ENCODE results near the gene ABHD17B. TPM values are rescaled to one million over a fixed set of nuclear protein-coding genes. Genes with fewer than 3 reads are reported as not detected.
A peak's percentile ranks its signal among the peaks of the same experiment; 100 is the strongest.

Gene ABHD17B
- total and polyA plus RNA-seq, 10 of the 15 experiments (the other 5 are each of a cell fraction or from before 2014, with no cell fraction given) = 3.5 to 21.4 (median 16.6) TPM

DNA sequence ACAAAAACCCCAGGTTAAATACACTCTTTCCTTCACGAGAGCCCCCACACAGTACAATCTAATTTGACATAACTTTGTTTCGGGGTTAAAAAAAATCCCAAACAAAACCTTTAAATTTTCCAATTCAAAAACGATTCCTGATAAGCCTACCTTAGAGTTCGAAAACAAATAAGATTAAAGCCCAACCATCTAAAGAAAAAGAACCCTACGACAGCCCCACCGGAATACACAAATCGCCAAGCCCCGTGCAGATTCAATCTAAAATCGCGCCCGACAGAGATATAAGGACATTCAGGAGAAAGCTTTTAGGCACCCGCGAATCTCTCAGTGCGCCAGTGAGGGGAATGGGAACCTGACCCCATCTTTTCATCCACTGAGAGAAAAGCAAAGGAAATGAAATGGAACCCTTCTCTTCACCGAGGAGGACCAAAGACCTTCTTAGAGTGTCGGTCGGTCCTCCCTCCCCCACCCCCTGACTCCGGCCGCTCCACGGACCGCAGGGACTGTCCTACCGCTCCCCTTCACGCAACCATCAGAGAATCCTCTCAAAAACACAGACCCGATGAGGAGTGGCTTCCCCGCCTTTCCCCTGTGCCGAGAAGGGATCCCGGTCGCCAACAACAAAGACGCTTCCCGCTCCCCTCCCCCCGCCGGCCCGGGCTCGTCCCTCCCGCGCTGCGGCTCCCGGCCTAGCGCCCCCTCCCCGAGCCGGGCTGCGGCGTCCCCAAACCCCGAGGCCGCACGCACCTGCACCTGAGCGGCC lies 925 bp downstream of the ABHD17B start:
- Histone ChIP-seq H3K27me3 (replicated peaks in 1 of 2; ENCODE audit: control insufficient read depth in 2 of 2, insufficient read depth in 2 of 2, low read length in 1 of 2) (no peaks in the 10 kb centered on the region), H3K4me3 (peak overlapping the region; percentile 91), H2AFZ (ENCODE audit: control insufficient read depth, low read depth, low read length) (peak overlapping the region; percentile 69), H3K9me3 (replicated peaks; ENCODE audit: control insufficient read depth, insufficient read depth, low read length) (no peaks in the 10 kb centered on the region), H3K4me1 (ENCODE audit: control insufficient read depth, insufficient read depth, low read length) (no peaks in the 10 kb centered on the region; the same call in 1 of the 2 replicates), H3K4me2 (ENCODE audit: control insufficient read depth, insufficient read depth) (peak overlapping the region; percentile 83), H3K36me3 (ENCODE audit: control insufficient read depth in 2 of 2, insufficient read depth in 2 of 2, low read length in 1 of 2) (no peaks in the 10 kb centered on the region), H4K20me1 (ENCODE audit: control insufficient read depth, insufficient read depth) (no peaks in the 10 kb centered on the region), H3K79me2 (ENCODE audit: control insufficient read depth, insufficient read depth, low read length) (peaks cover 89% of the 10 kb centered on the region), H3K9ac (ENCODE audit: control insufficient read depth, insufficient read depth, low read length) (peak overlapping the region; percentile 84), H3K27ac (ENCODE audit: control insufficient read depth, insufficient read depth) (peak overlapping the region; percentile 71)
- ChIA-PET SMC1A (ENCODE audit: uncharacterized antibody, unreplicated experiment) (interaction anchor here (1.0 kb wide), 1 partner anchor 16 kb away, joined by 3 read pairs; no protein-coding TSS in a partner anchor), POLR2A (interaction anchor here (0.7 to 1.4 kb wide), 2 partner anchors 10 to 455 kb away, joined by 3 read pairs; partner anchors contain the start of gene ZFAND5), RAD21 (ENCODE audit: unreplicated experiment) (no interaction called here), CTCF (interaction anchor here (0.6 kb wide), 1 partner anchor 16 kb away, joined by 3 read pairs; no protein-coding TSS in a partner anchor)
- no peak for FAIRE-seq
- under 1% methylated on average over 26 of the region's 47 CpGs for whole genome bisulfite sequencing (ENCODE audit: insufficient coverage, insufficient replicate concordance, low lambda C conversion rate, missing lambda C conversion rate)
- peak; percentile 13 for ATAC-seq
- intact Hi-C loops (cut with micrococcal nuclease; ENCODE audit: unreplicated experiment) = loop anchor here (2.0 to 5.0 kb wide), 3 partner anchors 15 to 282 kb away; no protein-coding TSS in a partner anchor
- TF ChIP-seq RCOR1 (conservative IDR thresholded peaks at IDR 0.05; ENCODE audit: low read depth, low read length) (no peak), TBL1XR1 (IDR thresholded peaks at IDR 0.05; ENCODE audit: low read depth, low read length) (0 out of 2 replicates have a peak, but pooled peaks have one; percentile 2), YY1 (IDR thresholded peaks at IDR 0.05; ENCODE audit: low read depth, low read length) (0 out of 2 replicates have a peak, but pooled peaks have one; percentile 13), RUNX3 (IDR thresholded peaks at IDR 0.05; ENCODE audit: low read length) (peak; percentile 41; the same call in 1 of the 2 replicates)
- in situ Hi-C loops (cut with MboI) = loop anchor here (25.0 kb wide), 2 partner anchors 1498 to 1648 kb away; partner anchors contain the start of genes KLF9 and SMC5
- DNase-seq (ENCODE audit: low read depth, low spot score) = no peak
- TSS peak; percentile 61 for BruUV-seq (replicated peaks)

- no peaks in the 10 kb centered on the region for H4K20me1 ChIP-seq (ENCODE audit: control insufficient read depth, insufficient read depth)
- DNase-seq (ENCODE audit: low read depth, low spot score) (no peak), ATAC-seq (no peak), FAIRE-seq (no peak)
- POLR2A ChIA-PET = no interaction called here
- H3K36me3 ChIP-seq (ENCODE audit: control insufficient read depth in 2 of 2, insufficient read depth in 2 of 2, low read length in 1 of 2) = no peaks in the 10 kb centered on the region
- H3K9me3 ChIP-seq (replicated peaks; ENCODE audit: control insufficient read depth, insufficient read depth, low read length) = no peaks in the 10 kb centered on the region
- WGBS (ENCODE audit: insufficient coverage, insufficient replicate concordance, low lambda C conversion rate, missing lambda C conversion rate) = 38% methylated on average over 1 of the region's 1 CpG
- H2AFZ ChIP-seq (ENCODE audit: control insufficient read depth, low read depth, low read length) = no peak overlapping the region
- H3K79me2 ChIP-seq (ENCODE audit: control insufficient read depth, insufficient read depth, low read length) = peaks cover 88% of the 10 kb centered on the region
- RAD21 ChIA-PET (ENCODE audit: unreplicated experiment) = interaction anchor here (0.7 to 1.4 kb wide), 2 partner anchors 13 to 103 kb away, joined by 3 to 4 read pairs; no protein-coding TSS in a partner anchor
- no peaks in the 10 kb centered on the region; the same call in 1 of the 2 replicates for H3K4me1 ChIP-seq (ENCODE audit: control insufficient read depth, insufficient read depth, low read length)
- SMC1A ChIA-PET (ENCODE audit: uncharacterized antibody, unreplicated experiment) = interaction anchor here (0.9 to 1.5 kb wide), 5 partner anchors 13 to 117 kb away, joined by 3 to 5 read pairs (median 4); no protein-coding TSS in a partner anchor
- no peaks in the 10 kb centered on the region for H3K27me3 ChIP-seq (replicated peaks in 1 of 2; ENCODE audit: control insufficient read depth in 2 of 2, insufficient read depth in 2 of 2, low read length in 1 of 2)
- peak overlapping the region; percentile 91 for H3K4me3 ChIP-seq
- CTCF ChIA-PET = interaction anchor here (0.9 to 1.3 kb wide), 2 partner anchors 43 to 116 kb away, joined by 3 read pairs; no protein-coding TSS in a partner anchor
- H3K27ac ChIP-seq (ENCODE audit: control insufficient read depth, insufficient read depth) = no peak overlapping the region
- in situ Hi-C loops (cut with MboI) (loop anchor here (25.0 kb wide), 2 partner anchors 1497 to 1647 kb away; partner anchors contain the start of genes KLF9 and SMC5), intact Hi-C loops (cut with micrococcal nuclease; ENCODE audit: unreplicated experiment) (loop anchor here (2.0 kb wide), 1 partner anchor 14 kb away; no protein-coding TSS in a partner anchor)
- peak overlapping the region; percentile 83 for H3K4me2 ChIP-seq (ENCODE audit: control insufficient read depth, insufficient read depth)
- no TSS peak for BruUV-seq (replicated peaks)
- H3K9ac ChIP-seq (ENCODE audit: control insufficient read depth, insufficient read depth, low read length) = peak overlapping the region; percentile 84; the same call in 1 of the 2 replicates
- TF ChIP-seq ZBTB4 (CRISPR knock-in tag; IDR thresholded peaks at IDR 0.05) = no peak
- TF ChIP-seq RBBP5 (conservative IDR thresholded peaks at IDR 0.05) = no peak
- TF ChIP-seq RAD21 (IDR thresholded peaks at IDR 0.05; ENCODE audit: insufficient read depth, low read depth, low read length) = no peak
- no peak for TF ChIP-seq REST (IDR thresholded peaks at IDR 0.05; ENCODE audit: low read depth, low read length)
Measured at GRCh38 chr9:71908825-71909224, 2.2 kb downstream of the ABHD17B start.
